Medulla oblongata (tissue), 1 donor: ENCODE results near the gene EPB41L2.

Experiments used
- DNase-seq: peaks from one replicate; pipeline ENCODE4 v3.0.0-alpha.2; 2015; ENCODE audit errors: extremely low spot score

Gene EPB41L2

DNA sequence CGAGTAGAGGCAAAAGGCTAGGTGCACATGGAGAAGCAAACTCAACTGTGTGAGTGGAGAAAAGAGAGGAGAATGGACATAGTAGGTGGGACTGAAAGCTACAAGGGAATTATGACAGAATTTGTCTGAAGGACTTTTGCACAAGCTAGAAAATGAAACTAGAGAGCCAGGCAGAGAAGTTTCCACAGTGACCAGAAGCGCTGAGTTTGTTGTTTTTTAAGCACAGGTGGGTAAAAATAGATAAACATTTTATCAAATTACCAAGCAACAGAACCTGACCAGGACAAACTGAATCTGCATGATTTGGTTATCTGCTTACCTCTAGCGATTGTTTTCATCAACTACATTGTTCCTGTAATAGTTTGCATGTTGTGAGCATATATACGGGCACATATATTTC, 197.3 kb downstream of the EPB41L2 start:
- no peak for DNase-seq

DNA sequence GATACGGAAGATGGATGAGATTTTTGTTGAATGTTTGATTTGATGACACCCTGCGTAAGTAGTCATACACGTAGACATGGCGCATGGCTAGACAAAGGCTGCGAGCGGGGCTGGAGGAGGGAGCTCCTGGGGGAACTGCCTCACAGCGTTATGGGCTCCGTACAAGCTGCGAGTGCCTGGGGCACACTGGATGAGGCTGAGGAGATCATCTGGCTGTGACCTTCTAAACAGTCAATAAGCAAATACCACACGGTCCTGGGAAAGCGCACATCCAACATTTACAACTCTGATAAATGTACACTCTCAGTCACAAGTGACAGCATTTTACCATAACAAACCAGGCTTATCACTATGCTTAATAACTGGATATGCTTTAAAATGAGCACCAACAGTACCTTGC, 198.7 kb downstream of the EPB41L2 start:
- no peak for DNase-seq

DNA sequence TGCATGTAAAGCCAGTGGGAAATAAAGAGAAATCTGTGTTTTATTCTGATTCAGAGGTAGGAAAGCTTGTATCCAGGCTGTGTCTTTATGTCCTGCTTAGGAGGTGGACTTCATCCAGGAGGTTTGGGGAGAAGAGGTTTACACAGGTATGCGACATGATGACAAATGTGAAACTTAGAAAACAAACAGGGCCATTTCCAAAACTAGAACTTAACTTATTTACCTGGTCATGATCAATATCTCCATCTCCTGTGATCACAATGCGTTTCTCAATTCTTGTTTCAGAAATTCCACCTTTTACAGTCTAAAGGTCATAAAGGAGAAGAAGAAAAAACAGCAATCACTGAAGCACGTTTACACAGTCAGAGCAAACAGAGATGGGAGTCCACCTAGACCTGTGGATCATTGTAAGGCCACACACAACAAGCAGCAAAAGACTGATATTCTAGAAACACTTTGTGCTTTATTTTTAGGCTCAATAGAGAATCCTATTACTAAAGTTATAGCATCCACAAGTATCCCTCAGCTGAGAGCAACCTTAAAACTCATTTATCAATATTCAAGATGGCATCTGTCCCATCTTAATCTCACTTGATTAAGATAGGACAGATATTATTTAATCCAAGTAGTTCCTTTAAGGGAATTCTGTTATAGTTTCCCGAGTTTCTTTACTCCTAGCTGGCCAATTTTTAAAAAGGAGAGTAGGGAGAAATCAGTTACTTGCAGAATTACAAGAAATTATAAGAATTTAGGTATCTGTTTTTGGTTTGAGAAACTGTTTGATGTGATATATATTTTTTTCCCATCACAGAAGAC, 199.4 kb downstream of the EPB41L2 start:
- no peak for DNase-seq

DNA sequence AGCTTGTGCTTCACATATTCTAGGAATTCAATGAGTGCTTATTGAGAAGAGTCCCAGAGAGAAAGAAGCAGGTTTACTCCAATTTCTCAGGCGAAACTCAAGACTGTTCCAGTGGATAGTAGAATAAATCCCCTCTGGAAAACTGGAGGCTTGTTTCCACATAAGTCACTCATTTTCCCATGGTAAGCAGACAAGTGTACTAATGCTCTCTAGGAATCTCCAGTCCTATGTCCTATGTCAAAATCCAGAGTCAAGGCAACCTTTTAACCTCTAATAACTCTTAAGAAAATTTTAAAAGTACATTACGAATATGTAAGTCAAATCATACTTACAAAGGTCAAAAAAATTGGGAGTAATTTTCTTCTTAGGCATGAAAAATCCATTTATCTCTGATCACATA, 200.7 kb downstream of the EPB41L2 start:
- DNase-seq: no peak

DNA sequence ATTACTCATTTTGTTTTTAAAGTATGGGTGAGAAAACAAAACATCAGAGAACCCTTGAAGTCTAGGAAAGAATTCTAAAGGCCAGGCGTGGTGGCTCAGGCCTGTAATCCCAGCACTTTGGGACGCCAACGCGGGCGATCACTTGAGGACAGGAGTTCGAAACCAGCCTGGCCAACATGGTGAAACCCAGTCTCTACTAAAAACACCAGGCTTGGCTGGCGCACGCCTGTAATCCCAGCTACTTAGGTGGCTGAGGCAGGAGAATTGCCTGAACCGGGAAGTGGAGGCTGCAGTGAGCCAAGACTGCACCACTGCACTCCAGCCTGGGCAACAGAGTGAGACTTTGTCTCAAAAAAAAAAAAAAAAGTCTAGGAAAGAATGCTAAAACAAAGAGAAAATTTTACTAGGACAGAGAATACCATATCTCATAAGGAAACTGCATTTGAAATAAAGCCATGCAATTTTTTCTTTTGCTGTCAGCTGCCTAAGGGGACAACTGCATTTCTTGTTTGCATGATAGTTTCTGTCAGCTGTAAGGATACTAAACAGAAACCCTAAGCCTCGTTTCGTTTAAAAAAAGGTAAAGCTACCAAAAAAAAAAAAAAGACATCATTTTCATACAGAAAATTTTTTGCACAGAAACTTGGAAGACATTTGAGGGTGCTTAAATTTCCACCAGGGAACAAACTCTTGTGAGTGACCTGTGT, 203.7 kb downstream of the EPB41L2 start:
- no peak for DNase-seq

DNA sequence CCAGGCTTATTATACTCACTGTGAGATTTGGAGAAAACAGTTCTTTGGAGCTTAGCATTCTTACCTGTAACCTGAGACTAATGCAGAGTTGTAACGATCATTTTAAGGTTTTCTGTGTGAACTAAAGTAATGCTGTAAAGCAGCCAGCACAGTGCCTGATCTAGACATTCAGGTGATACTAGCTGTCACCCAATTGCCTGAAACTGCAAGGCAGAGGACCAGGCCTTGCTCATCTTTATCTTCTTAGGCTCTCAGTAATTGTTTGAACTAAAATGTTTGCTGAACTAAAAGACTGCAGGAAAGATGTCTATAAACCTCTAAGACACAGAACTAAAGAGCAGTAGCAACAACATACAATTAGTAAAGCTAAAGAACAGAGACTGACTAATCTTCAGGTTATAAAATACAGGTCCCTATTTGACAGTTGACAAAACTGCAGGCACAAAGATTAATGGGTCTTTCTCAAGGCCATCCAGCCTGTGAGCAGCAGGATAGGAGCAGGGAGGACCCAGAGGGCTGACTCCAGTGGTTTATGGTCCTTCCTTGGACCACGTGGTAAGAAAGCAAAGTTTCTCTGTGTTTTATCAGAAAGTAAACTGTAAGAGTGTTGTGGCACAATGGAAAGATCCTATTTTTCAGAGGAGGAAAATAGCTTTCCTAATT, 204.4 kb downstream of the EPB41L2 start:
- no peak for DNase-seq

DNA sequence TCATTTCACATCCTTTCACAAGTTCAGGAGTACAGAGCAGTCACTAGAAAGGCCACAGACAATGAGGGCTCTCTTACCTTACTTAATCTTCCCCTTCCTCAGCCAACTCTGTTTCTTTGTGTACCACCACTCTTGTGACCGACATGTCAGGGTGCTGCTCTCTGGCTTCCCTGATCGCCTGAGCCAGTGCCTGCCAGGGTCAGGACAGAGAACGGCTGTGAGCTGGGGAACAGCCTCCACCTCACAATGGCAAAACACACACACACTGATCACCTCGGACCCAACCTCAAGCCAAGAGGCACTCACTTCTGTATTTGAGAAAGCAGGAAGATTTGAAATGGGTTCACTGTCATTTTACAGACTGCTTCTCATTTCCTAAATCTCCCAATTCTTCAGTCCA, 205.0 kb downstream of the EPB41L2 start:
- DNase-seq: no peak

DNA sequence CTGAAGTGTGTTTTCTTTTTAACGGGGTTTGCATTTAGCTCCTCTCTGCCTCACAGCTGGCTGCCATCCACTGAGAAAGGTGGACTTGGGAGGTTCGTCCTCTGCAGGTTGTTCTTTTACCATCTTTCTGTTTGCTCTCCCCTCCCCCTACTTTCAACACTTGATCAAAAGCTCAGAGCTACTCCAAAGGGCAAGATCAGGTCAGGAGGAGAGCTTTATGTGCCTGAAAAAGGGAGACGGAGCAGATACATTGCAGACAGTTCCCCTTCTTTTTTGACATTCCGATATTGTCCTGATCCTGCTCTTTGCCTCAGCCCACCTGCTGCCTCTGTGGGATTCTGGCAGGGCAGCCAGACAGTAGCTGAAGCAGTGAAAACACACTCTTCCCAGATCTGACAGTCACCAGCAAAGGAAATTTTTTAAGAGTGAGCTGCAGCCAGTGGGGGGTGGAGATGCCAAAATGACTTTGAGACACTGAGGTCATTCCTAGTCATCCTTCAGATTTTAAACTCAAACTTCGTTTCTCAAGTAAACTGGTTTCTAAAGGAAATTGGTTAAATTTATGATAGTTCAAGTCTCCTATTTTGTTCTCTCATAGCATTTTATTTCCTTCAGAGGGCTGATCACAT, 209.4 kb downstream of the EPB41L2 start:
- DNase-seq: no peak

DNA sequence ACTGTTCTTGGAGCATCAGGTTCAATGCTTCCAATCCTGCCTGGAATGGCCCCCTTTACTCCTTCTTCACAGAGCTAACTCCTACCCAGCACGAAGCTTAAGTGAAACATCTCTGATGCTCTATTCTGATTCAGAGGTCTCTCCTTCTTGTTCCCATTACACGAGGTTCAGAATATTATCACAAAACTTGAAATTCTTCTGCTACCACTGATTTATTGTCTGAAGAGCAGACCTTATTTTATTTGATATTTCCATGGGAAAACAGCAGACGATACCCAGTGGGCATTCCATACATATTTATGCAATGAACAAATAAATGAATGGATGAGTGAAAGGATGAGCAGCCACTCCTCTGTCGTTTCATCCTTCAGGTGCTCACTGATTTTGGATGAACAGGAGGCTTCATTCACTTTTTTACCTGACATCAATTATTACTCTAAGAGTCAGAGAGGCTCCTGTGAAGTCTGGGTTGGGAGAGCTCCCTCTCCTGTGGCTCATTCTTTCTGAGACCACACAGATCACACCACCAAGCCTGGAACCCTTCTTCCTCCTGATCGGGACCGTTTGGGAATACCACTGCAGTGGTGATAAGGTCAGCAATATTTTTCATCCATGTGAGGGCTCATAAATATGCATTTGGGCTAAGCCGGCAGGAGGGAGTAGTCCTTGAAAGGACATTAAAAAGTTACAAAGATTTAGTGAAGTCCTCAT, 210.0 kb downstream of the EPB41L2 start:
- DNase-seq: no peak

DNA sequence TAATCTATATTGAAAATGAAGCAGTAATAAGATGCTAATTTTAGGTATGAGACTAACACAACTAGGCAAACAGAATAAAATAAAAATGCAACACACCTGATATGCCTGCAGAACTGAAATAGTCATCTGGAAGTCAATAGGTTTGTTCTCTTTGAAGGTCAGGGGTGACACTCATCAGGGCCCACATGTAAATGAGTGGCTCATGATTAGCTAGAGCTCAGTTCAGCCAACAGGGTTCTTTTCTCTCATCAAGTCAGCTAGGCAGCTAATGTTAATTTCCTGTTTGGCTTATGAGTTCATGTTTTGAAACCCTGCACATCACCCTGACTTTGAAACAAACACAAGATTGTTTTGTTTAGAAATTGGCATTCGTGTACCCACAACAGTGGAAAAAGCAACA, 212.0 kb downstream of the EPB41L2 start:
- no peak for DNase-seq

DNA sequence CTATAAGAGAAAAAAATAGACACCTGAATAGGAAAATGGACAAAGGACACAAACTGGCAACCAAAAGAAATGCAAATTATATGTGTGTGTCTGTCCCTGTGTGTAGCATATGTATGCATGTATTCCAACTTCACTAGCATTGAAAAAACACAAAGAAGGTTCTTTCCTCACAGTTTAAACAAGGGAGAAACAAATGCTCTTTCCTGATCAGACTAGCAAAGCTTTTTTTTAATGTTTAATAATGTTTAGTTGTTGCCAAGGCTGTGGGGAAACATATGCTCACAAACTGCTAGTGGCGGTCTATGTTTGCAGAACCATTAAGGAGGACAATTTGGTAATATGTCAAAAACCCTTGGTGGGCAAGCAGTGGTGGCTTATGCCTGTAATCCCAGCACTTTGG, 213.5 kb downstream of the EPB41L2 start:
- DNase-seq: no peak

DNA sequence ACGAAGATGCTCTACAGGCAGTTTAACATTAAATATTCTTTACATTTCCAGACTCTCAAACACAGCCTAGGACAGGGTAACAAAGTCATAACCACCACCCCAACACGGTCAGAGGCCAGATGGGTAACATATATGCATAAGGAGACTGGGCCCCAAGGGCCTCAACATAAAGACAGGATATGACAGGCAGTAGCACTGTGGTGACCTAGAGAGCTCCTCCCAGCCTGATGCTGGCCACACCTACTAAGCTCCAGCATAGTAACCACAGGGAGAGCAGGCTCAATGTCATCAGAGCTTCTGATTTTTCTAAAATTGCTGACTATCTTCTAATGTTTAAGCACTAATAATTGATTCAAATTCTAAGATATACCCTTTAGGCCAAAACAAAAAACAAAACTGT, 214.1 kb downstream of the EPB41L2 start:
- no peak for DNase-seq

DNA sequence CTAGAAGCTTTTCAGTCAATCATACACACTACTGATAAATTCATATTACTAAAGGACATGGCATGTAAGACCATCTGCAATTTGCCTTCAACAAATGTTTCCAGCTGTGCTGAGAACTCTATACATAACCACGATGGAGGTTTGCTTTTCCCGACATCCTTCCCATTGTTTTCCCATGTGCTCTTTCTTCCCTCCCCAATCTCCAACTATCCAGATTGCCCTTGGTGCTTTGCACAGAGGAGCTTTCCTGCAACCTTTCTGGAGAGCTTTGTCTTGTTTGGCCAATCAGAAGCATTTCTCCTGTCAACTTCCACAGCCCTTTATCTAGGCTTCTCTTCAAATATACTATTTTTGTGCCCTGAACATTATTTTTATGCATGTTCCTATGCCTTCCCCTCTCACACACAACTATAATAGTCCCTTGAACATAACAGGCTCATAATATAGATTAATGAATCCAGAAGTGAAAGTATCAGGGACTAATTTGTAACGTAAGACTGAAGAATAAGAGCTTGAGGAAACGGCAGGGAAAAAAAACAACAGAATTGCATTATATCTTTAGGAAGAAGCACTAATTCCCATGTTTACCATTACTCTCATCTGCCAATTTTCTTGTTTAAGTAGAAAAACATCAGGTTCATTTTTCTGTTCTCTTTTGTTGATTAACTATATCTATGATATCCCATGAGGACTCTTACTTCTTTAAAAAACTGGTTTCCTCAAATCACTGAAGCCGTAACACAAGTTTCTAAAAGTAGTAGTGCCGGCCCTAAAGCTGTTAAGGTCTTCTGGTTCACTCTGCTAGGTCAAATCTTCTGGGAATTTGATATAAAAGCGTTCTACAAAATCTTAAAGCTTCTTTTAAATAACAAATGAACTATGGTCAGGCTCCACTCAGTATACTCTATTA, 215.8 kb downstream of the EPB41L2 start:
- DNase-seq: no peak

DNA sequence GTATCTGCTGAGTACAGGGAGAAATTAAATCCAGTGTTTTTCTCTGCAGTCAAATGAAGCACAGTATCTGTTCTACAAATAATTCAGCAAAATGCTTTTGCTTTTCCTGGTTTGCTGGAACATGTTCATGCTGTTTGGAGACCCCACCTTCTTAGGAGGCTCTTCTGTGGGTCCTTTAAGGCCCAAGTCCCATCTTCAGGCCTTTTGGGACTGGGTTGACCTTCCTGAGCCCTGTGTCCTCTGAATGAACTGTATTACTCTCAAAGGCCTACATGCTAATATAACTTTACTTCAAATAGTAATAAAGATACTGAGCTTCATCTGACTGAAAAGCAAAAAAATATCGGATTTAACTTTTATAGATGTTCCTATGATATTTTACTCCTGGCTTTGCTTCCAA, 216.5 kb downstream of the EPB41L2 start:
- DNase-seq: no peak

DNA sequence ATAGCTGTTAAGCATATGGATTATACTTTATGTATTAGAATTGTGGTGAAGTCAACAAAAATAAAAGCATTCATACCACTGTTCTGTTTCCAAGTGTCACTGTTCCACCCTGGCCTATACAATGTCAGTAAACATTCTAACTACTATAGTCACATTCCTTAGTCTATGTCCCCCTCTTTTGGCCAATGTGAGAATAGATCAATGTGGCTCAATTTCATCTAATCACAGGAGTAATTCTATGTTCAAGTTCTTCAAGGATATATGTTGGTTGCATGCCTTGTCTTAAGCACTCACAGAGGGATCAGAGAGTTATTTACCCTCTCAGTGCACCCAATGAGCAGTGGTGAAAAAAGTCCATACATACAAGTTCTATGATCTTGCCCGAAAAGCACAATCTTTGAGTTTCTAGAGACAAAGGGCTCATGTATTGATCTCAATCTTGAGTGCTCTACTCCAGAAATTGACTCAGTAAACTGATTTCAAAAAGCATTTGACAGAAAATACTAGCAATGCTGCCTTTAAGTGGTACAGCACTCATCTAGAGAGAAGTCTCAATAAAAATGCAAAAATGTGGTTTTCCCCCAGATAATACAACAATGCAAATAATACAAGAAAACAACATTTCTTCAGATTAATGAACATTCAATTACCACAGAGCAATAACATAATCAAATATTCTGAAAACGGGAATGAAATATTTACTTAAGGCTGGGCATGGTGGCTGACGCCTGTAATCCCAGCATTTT, 219.3 kb downstream of the EPB41L2 start:
- DNase-seq: peak; percentile 44

DNA sequence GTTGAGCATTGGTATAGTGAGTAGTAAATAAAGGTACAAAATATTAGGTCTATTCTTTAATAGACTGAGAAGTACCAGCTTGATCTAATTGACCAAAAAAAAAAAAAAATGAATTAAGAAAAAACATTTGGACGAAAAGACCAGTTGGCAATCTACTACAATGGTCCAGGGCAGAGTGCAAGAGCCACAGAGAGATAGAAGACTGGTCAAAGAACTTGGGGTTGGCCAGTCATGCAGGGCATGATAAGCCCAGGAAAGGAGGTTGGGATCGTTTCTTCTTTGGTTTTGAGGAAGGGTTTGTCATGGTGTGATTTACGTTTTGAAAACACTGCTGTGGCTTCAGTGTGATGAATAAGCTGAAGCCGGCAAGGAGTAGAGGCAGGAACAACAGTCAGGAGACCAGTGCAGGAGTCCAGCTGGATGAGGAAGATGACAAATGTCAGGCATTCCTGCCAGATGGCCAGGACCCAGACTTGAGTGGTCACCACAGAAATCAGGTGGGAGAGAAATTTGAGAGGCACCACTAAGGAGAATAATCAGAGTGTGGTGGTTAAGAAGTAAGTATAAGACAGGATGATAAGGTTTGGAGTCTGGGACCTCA, 221.8 kb downstream of the EPB41L2 start:
- DNase-seq: no peak

DNA sequence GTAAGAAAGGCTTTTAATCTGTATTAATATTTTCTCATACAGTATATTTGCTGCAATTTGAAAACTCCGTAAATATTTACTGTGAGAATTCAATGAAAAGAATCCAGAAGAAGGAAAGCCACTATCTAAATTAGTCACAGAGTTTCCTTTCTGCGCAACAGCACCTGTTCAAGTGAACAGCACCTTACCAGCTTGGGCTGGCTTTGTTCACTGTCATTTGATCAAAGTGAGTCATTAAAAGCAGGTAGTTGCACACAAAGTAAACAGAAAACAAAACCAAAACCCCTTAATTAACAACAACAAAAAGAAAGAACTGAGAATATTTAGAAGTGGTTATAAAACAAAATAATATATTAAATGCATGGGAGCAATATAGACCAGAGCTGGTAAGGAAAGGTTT, 223.0 kb downstream of the EPB41L2 start:
- no peak for DNase-seq

DNA sequence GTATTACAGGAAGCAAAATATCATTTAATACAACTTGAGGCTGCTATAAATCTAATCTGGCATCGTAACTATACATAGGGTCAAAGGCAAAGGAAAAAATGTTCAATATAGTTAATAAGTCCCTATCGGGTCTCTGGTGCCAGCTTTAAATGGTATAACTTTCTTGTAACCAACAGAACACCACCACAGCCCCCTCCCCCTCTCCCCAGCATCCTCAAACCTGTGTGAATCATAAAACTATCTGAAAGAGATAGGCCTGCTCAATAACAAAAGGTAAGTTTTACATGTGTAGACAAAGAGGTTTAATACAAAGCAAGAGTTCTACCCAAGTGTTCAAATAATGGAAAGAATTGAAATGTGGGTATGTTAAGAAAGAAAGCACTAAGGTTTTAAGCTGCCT, 223.7 kb downstream of the EPB41L2 start:
- DNase-seq: no peak

DNA sequence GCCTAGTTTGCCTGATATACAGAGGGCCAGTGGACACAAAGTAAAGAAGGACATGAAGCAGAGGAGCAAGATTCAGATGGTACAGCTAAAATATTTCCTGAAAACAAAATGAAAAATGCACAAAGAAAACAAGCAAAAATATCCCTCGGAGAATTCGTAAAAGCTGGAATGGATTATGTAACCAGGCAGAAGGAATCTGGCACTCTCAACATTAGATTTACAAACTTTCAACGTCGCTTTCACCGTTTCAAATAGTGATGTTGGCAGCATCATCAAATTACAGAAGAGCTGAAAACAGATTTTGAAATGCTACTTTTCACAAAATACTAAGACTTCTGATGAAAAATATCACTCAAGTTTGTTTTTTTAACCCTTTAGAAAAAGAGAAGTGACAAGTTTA, 224.1 kb downstream of the EPB41L2 start:
- DNase-seq: no peak
